ENCODE measurements around the gene LEAP2.
"Not testable (repeated sequence)": the region's sequence is repeated elsewhere in the genome, so short reads cannot be mapped to it uniquely, and the experiment has no call there.

Gene LEAP2

GRCh38 chr5:132848270-132848669, 25.2 kb upstream of the LEAP2 start:
- Histone ChIP-seq H3K79me2 (ENCODE audit: control insufficient read depth, insufficient read depth, low read length, unreplicated experiment) (no peaks in the 10 kb centered on the region), H3K27ac (ENCODE audit: low read depth, low read length) (no peak overlapping the region), H3K27me3 (ENCODE audit: insufficient read depth, low read length) (no peaks in the 10 kb centered on the region), H3K4me1 (ENCODE audit: control insufficient read depth, insufficient read depth, low read length, unreplicated experiment) (no peaks in the 10 kb centered on the region), H3K4me3 (ENCODE audit: low read depth, low read length) (no peak overlapping the region), H3K36me3 (ENCODE audit: insufficient read depth, low read length) (no peaks in the 10 kb centered on the region), H2AFZ (ENCODE audit: low read length, unreplicated experiment) (no peak overlapping the region)

DNA sequence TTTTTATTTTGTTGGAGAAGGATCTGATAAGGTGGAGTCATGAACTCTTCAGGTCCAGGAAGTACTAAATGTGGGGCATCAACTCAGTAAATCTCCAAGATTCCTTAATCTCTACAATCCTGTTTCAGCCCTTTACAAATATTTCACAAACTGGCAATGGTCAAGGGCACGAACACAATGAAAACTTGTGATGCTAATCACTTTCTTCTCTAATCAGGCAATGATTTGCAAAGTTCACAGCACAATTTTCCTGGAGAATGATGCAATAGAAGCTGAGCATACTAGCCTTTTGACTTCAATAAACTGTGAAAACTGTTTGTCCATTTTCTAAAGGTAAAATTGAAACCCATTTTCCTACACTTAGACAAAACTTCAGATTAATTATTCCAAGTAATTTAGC, 24.1 kb upstream of the LEAP2 start:
- Histone ChIP-seq H3K27me3 (ENCODE audit: insufficient read depth, low read length) (no peaks in the 10 kb centered on the region), H3K27ac (ENCODE audit: low read depth, low read length) (no peak overlapping the region), H3K4me1 (ENCODE audit: control insufficient read depth, insufficient read depth, low read length, unreplicated experiment) (no peaks in the 10 kb centered on the region), H2AFZ (ENCODE audit: low read length, unreplicated experiment) (no peak overlapping the region), H3K36me3 (ENCODE audit: insufficient read depth, low read length) (no peaks in the 10 kb centered on the region), H3K79me2 (ENCODE audit: control insufficient read depth, insufficient read depth, low read length, unreplicated experiment) (no peaks in the 10 kb centered on the region), H3K4me3 (ENCODE audit: low read depth, low read length) (no peak overlapping the region)

DNA sequence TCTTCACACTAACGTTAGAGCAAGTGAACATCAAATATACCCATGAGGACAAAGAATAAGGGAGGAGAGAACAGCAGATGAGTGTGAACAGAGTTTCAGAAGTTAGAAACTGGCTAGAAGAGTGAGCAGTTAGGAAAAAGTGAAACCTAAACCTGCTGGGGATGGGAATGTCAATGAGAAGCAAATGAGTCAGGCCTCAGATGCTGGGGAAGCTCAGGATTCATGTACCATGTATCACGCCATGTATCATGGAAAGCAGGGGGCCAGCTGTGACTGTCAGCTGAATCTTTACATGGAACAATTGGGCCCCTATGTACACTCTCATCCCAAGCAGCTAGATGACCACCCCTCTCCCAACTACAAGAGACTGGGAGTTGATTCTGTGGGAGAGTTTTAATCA, 23.4 kb upstream of the LEAP2 start:
- Histone ChIP-seq H3K27me3 (ENCODE audit: insufficient read depth, low read length) (no peaks in the 10 kb centered on the region), H2AFZ (ENCODE audit: low read length, unreplicated experiment) (no peak overlapping the region), H3K27ac (ENCODE audit: low read depth, low read length) (no peak overlapping the region)

GRCh38 chr5:132853323-132853722, 20.1 kb upstream of the LEAP2 start:
- H3K27ac ChIP-seq (ENCODE audit: low read depth, low read length) = no peak overlapping the region

More for the DNA sequence above, 23.4 kb upstream of the LEAP2 start:
- Histone ChIP-seq H3K36me3 (ENCODE audit: insufficient read depth, low read length) (no peaks in the 10 kb centered on the region), H3K4me1 (ENCODE audit: control insufficient read depth, insufficient read depth, low read length, unreplicated experiment) (no peaks in the 10 kb centered on the region), H3K4me3 (ENCODE audit: low read depth, low read length) (no peak overlapping the region), H3K79me2 (ENCODE audit: control insufficient read depth, insufficient read depth, low read length, unreplicated experiment) (no peaks in the 10 kb centered on the region)

GRCh38 chr5:132853790-132854189, 19.7 kb upstream of the LEAP2 start:
- H2AFZ ChIP-seq (ENCODE audit: low read length, unreplicated experiment) = no peak overlapping the region
- no peaks in the 10 kb centered on the region for H3K79me2 ChIP-seq (ENCODE audit: control insufficient read depth, insufficient read depth, low read length, unreplicated experiment)
- no peaks in the 10 kb centered on the region for H3K27me3 ChIP-seq (ENCODE audit: insufficient read depth, low read length)
- H3K4me1 ChIP-seq (ENCODE audit: control insufficient read depth, insufficient read depth, low read length, unreplicated experiment) = no peaks in the 10 kb centered on the region
- H3K4me3 ChIP-seq (ENCODE audit: low read depth, low read length) = no peak overlapping the region
- H3K36me3 ChIP-seq (ENCODE audit: insufficient read depth, low read length) = no peaks in the 10 kb centered on the region
- H3K27ac ChIP-seq (ENCODE audit: low read depth, low read length) = no peak overlapping the region

More at GRCh38 chr5:132853323-132853722, 20.1 kb upstream of the LEAP2 start:
- H2AFZ ChIP-seq (ENCODE audit: low read length, unreplicated experiment) = no peak overlapping the region
- no peaks in the 10 kb centered on the region for H3K4me1 ChIP-seq (ENCODE audit: control insufficient read depth, insufficient read depth, low read length, unreplicated experiment)
- H3K4me3 ChIP-seq (ENCODE audit: low read depth, low read length) = no peak overlapping the region
- H3K36me3 ChIP-seq (ENCODE audit: insufficient read depth, low read length) = no peaks in the 10 kb centered on the region
- no peaks in the 10 kb centered on the region for H3K79me2 ChIP-seq (ENCODE audit: control insufficient read depth, insufficient read depth, low read length, unreplicated experiment)
- no peaks in the 10 kb centered on the region for H3K27me3 ChIP-seq (ENCODE audit: insufficient read depth, low read length)

GRCh38 chr5:132854301-132854700, 19.2 kb upstream of the LEAP2 start:
- Histone ChIP-seq H3K27me3 (ENCODE audit: insufficient read depth, low read length) (no peaks in the 10 kb centered on the region), H3K27ac (ENCODE audit: low read depth, low read length) (no peak overlapping the region), H3K4me1 (ENCODE audit: control insufficient read depth, insufficient read depth, low read length, unreplicated experiment) (no peaks in the 10 kb centered on the region), H3K79me2 (ENCODE audit: control insufficient read depth, insufficient read depth, low read length, unreplicated experiment) (no peaks in the 10 kb centered on the region), H3K4me3 (ENCODE audit: low read depth, low read length) (no peak overlapping the region), H2AFZ (ENCODE audit: low read length, unreplicated experiment) (peak overlapping the region; percentile 75), H3K36me3 (ENCODE audit: insufficient read depth, low read length) (no peaks in the 10 kb centered on the region)

DNA sequence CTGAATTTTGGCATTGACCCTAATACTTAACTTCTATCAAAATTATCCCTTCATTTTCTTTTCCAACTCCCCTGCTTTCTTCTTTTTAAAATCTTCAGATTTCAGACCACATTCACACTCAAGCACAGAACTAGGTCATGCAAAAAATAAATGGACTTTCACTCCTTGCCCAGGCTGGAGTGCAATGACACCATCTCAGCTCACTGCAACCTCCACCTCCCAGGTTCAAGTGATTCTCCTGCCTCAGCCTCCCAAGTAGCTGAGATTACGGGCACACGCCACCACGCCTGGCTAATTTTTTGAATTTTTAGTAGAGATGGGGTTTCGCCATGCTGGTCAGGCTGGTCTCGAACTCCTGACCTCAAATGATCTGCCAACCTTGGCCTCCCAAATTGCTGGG, 18.5 kb upstream of the LEAP2 start:
- not testable (repeated sequence) for H3K4me1 ChIP-seq (ENCODE audit: control insufficient read depth, insufficient read depth, low read length, unreplicated experiment); H3K79me2 ChIP-seq (ENCODE audit: control insufficient read depth, insufficient read depth, low read length, unreplicated experiment); H2AFZ ChIP-seq (ENCODE audit: low read length, unreplicated experiment); H3K27me3 ChIP-seq (ENCODE audit: insufficient read depth, low read length); H3K4me3 ChIP-seq (ENCODE audit: low read depth, low read length); H3K36me3 ChIP-seq (ENCODE audit: insufficient read depth, low read length); H3K27ac ChIP-seq (ENCODE audit: low read depth, low read length)

DNA sequence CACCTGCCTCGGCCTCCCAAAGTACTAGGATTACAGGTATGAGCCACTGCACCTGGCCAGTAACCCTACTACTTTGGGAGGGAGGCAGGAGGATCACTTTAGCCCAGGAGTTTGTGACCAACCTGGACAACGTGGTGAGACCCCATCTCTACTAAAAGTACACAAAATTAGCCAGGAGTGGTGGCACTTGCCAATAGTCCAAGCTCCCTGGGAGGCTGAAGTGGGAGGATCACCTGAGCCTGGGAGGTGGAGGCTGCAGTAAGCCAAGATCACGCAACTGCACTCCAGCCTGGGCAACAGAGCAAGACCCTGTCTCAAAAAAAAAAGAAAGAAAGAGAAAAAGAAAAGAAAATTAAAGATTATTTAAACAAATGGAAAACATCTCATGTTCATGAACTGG, 17.5 kb upstream of the LEAP2 start:
- H3K4me1 ChIP-seq (ENCODE audit: control insufficient read depth, insufficient read depth, low read length, unreplicated experiment) = no peaks in the 10 kb centered on the region
- H2AFZ ChIP-seq (ENCODE audit: low read length, unreplicated experiment) = no peak overlapping the region
- no peak overlapping the region for H3K27ac ChIP-seq (ENCODE audit: low read depth, low read length)
- no peak overlapping the region for H3K4me3 ChIP-seq (ENCODE audit: low read depth, low read length)
- H3K79me2 ChIP-seq (ENCODE audit: control insufficient read depth, insufficient read depth, low read length, unreplicated experiment) = no peaks in the 10 kb centered on the region
- no peaks in the 10 kb centered on the region for H3K36me3 ChIP-seq (ENCODE audit: insufficient read depth, low read length)
- H3K27me3 ChIP-seq (ENCODE audit: insufficient read depth, low read length) = no peaks in the 10 kb centered on the region

- H3K4me1 ChIP-seq (ENCODE audit: control insufficient read depth, insufficient read depth, low read length, unreplicated experiment) = no peaks in the 10 kb centered on the region
- no peak overlapping the region for H3K27ac ChIP-seq (ENCODE audit: low read depth, low read length)
- no peaks in the 10 kb centered on the region for H3K27me3 ChIP-seq (ENCODE audit: insufficient read depth, low read length)
- no peak overlapping the region for H3K4me3 ChIP-seq (ENCODE audit: low read depth, low read length)
- no peaks in the 10 kb centered on the region for H3K36me3 ChIP-seq (ENCODE audit: insufficient read depth, low read length)
- no peaks in the 10 kb centered on the region for H3K79me2 ChIP-seq (ENCODE audit: control insufficient read depth, insufficient read depth, low read length, unreplicated experiment)
- no peak overlapping the region for H2AFZ ChIP-seq (ENCODE audit: low read length, unreplicated experiment)
Observed at GRCh38 chr5:132859889-132860437, 13.5 kb upstream of the LEAP2 start.

DNA sequence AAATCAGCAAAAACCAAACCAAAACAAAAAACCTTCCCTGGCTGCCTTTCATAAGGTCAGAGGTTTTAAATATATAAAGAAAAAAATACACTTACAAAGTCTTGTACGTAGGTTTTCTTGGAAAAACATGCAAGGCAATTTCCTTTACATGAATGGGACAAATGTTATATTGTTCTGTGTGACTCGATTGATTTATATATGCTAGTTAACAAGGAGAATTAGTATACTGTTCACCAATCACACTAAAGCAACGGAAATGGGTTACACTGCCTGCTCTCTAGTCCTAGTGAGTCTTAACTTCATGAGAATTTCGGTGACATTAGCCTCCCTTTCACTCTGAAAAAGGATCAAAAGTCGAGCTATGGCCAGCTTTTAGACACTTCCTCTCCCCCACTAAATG, 12.7 kb upstream of the LEAP2 start:
- H3K4me1 ChIP-seq (ENCODE audit: control insufficient read depth, insufficient read depth, low read length, unreplicated experiment) = peaks cover 5% of the 10 kb centered on the region
- no peaks in the 10 kb centered on the region for H3K36me3 ChIP-seq (ENCODE audit: insufficient read depth, low read length)
- H3K27ac ChIP-seq (ENCODE audit: low read depth, low read length) = no peak overlapping the region
- H3K79me2 ChIP-seq (ENCODE audit: control insufficient read depth, insufficient read depth, low read length, unreplicated experiment) = no peaks in the 10 kb centered on the region
- no peak overlapping the region for H2AFZ ChIP-seq (ENCODE audit: low read length, unreplicated experiment)
- no peak overlapping the region for H3K4me3 ChIP-seq (ENCODE audit: low read depth, low read length)
- no peaks in the 10 kb centered on the region for H3K27me3 ChIP-seq (ENCODE audit: insufficient read depth, low read length)

- Histone ChIP-seq H2AFZ (ENCODE audit: low read length, unreplicated experiment) (peak overlapping the region; percentile 92), H3K4me3 (ENCODE audit: low read depth, low read length) (peak overlapping the region; percentile 93), H3K27ac (ENCODE audit: low read depth, low read length) (peak overlapping the region; percentile 70), H3K36me3 (ENCODE audit: insufficient read depth, low read length) (no peaks in the 10 kb centered on the region; the same call in 1 of the 2 replicates), H3K4me1 (ENCODE audit: control insufficient read depth, insufficient read depth, low read length, unreplicated experiment) (peaks cover 12% of the 10 kb centered on the region), H3K27me3 (ENCODE audit: insufficient read depth, low read length) (no peaks in the 10 kb centered on the region), H3K79me2 (ENCODE audit: control insufficient read depth, insufficient read depth, low read length, unreplicated experiment) (peaks cover 15% of the 10 kb centered on the region)
Observed at GRCh38 chr5:132865668-132866341, 7.7 kb upstream of the LEAP2 start.
